Endodermal cell (in vitro differentiated cells): Measurements from ENCODE around the gene TCF7L2. TPM values are rescaled to one million over a fixed set of nuclear protein-coding genes. Genes with fewer than 3 reads are reported as not detected.

Experiments used
- DNase-seq: peaks from one replicate; pipeline ENCODE4 v3.0.0-alpha.2; 2017
- H3K27ac ChIP-seq: 2 replicates; pipeline ENCODE4 v1.5.1; 2013; ENCODE audit warnings: mild to moderate bottlenecking, low read depth, low read length, moderate library complexity
- H3K27me3 ChIP-seq: 2 replicates; pipeline ENCODE4 v1.6.1; 2013; ENCODE audit warnings: mild to moderate bottlenecking, low read length, moderate library complexity; ENCODE audit not compliant: insufficient read depth, control insufficient read depth, poor library complexity, severe bottlenecking
- H3K36me3 ChIP-seq: 2 replicates; pipeline ENCODE4 v1.7.0; 2013; ENCODE audit warnings: mild to moderate bottlenecking, low read length, moderate library complexity; ENCODE audit not compliant: control insufficient read depth, insufficient read depth
- H3K4me1 ChIP-seq: one replicate; pipeline ENCODE4 v1.7.0; 2013; ENCODE audit warnings: low read length; ENCODE audit not compliant: control insufficient read depth, insufficient read depth
- H3K4me3 ChIP-seq: 2 replicates; pipeline ENCODE4 v1.5.1; 2013; ENCODE audit warnings: mild to moderate bottlenecking, low read length, moderate library complexity
- H3K9ac ChIP-seq: 2 replicates; pipeline ENCODE4 v1.6.1; 2013; ENCODE audit warnings: mild to moderate bottlenecking, low read length, moderate library complexity; ENCODE audit not compliant: poor library complexity, severe bottlenecking; ENCODE audit errors: extremely low read depth
- H3K9me3 ChIP-seq: 2 replicates; pipeline ENCODE4 v1.6.1; 2013; ENCODE audit warnings: mild to moderate bottlenecking, low read length, moderate library complexity; ENCODE audit not compliant: control insufficient read depth
- H3K27ac Mint-ChIP-seq: 2 replicates; pipeline ENCODE4 v1.8.0; 2020; ENCODE audit warnings: mixed read lengths
- H3K27me3 Mint-ChIP-seq: 2 replicates; pipeline ENCODE4 v1.8.0; 2021; ENCODE audit warnings: mild to moderate bottlenecking, mixed read lengths; ENCODE audit not compliant: insufficient read depth
- H3K36me3 Mint-ChIP-seq: 2 replicates; pipeline ENCODE4 v1.8.0; 2020; ENCODE audit warnings: low read depth, mixed read lengths
- H3K4me1 Mint-ChIP-seq: 2 replicates; pipeline ENCODE4 v1.8.0; 2020; ENCODE audit warnings: mixed read lengths
- H3K4me3 Mint-ChIP-seq: 2 replicates; pipeline ENCODE4 v1.8.0; 2020; ENCODE audit warnings: mild to moderate bottlenecking, moderate library complexity, mixed read lengths
- H3K9me3 Mint-ChIP-seq: 2 replicates; pipeline ENCODE4 v1.8.0; 2020; ENCODE audit warnings: mild to moderate bottlenecking, mixed read lengths
- WGBS, 2 experiments: methylation state at CpG; one replicate each; pipeline versions ENCODE4 v1.1.5 to v1.1.7; 2013; ENCODE audit warnings: missing lambda C conversion rate in 2 of 2, mixed read lengths in 1 of 2; ENCODE audit not compliant: insufficient coverage in 1 of 2, insufficient read length in 1 of 2; 5-methylcytosine and 5-hydroxymethylcytosine counted together
- total RNA-seq, 2 donors: library from RNA; stranded (reverse); fragmentation: NEBNext Ultra II Directional in 1 of 2; extraction: Animal tissue kit (Norgen Biotek cat#: 25700) in 1 of 2; gene quantifications; 2 replicates in 1 of 2; 3 replicates in 1 of 2; pipeline ENCODE4 v1.2.1, GENCODE V29; 2021
- TF ChIP-seq, protein P1 (sequence below): fragments of 200-600 bp; sonication (generic); conservative IDR thresholded peaks from 2 replicates; pipeline ENCODE4 v1.5.0; 2021; ENCODE audit warnings: antibody characterized with exemption, mild to moderate bottlenecking

Gene TCF7L2
- total RNA-seq, 2 donors from 2014 or later = 73.2 to 105 TPM

DNA sequence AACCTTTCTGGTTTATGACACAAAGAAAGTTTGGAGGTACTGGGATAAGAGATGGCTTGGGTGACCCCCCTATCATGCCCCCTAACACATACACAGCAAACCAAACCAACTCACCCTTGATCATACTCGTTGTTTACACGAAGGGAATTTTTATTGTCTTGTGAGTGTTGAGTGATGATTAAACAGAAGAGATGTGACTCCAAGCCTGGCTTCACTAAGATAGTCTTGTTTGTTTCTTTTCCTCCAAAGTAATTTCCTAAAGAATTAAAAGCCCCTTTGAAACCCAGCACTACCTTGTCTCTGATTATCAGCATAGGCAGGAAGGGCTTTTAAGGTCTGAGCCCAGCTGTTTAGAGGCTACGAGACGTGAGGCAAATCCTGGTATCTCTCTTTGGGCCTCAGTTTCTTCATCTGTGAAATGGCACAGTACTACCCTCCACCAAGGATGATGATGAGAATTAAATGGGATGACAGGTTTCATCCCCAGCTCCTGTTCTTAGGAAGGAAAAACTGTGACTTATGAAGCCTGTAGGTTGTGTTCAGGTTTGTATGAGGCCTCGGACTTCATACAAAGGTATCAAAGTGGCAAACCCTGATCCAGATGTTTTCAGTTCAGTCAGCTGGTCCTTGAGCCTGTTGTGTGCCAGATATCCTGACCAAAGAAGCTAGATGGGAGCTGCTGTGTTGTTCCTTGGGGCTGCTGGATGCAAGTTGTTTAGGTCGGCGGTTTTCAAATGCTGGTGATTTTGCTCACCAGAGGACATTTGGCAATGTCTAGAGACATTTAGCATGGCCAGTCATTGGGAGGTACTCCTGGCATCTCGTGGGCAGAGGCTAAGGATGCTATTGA lies 51.8 kb downstream of the TCF7L2 start:
- no peak for DNase-seq
- H3K4me1 Mint-ChIP-seq = peaks cover 64% of the 10 kb centered on the region
- no peaks in the 10 kb centered on the region for H3K9me3 Mint-ChIP-seq
- peaks cover 29% of the 10 kb centered on the region for H3K36me3 Mint-ChIP-seq
- TF ChIP-seq, protein P1, sequence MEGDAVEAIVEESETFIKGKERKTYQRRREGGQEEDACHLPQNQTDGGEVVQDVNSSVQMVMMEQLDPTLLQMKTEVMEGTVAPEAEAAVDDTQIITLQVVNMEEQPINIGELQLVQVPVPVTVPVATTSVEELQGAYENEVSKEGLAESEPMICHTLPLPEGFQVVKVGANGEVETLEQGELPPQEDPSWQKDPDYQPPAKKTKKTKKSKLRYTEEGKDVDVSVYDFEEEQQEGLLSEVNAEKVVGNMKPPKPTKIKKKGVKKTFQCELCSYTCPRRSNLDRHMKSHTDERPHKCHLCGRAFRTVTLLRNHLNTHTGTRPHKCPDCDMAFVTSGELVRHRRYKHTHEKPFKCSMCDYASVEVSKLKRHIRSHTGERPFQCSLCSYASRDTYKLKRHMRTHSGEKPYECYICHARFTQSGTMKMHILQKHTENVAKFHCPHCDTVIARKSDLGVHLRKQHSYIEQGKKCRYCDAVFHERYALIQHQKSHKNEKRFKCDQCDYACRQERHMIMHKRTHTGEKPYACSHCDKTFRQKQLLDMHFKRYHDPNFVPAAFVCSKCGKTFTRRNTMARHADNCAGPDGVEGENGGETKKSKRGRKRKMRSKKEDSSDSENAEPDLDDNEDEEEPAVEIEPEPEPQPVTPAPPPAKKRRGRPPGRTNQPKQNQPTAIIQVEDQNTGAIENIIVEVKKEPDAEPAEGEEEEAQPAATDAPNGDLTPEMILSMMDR = no peak
- no peak overlapping the region for H3K27ac ChIP-seq
- H3K36me3 ChIP-seq = peaks cover 49% of the 10 kb centered on the region
- H3K4me1 ChIP-seq = peaks cover 27% of the 10 kb centered on the region
- no peak overlapping the region for H3K4me3 Mint-ChIP-seq
- no peaks in the 10 kb centered on the region for H3K27me3 ChIP-seq
- H3K27me3 Mint-ChIP-seq = no peaks in the 10 kb centered on the region
- no peak overlapping the region for H3K4me3 ChIP-seq
- no peak overlapping the region for H3K27ac Mint-ChIP-seq
- 93 to 100% methylated on average over 6 of the region's 8 CpGs for WGBS, 2 experiments
- H3K9me3 ChIP-seq = no peaks in the 10 kb centered on the region
- H3K9ac ChIP-seq = no peak overlapping the region

DNA sequence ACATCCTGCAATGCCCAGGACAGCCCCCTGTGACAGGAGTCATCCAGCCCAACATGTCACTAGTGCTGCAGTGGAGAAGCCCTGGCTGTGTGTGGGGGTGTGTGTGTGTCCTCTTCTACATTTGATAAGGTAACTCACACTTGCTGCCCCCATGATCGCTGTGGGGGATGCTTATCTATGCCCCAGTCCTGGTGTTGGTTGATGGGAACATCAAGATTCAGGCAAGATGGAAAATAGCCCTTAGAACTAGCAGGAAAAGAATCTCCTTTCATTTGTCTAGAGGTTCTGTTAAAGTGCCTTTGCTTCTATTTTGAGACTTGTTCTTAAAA lies 52.4 kb downstream of the TCF7L2 start:
- no peaks in the 10 kb centered on the region for H3K27me3 Mint-ChIP-seq
- no peak overlapping the region for H3K27ac Mint-ChIP-seq
- H3K4me1 Mint-ChIP-seq = peaks cover 69% of the 10 kb centered on the region
- no peaks in the 10 kb centered on the region for H3K27me3 ChIP-seq
- H3K9me3 Mint-ChIP-seq = no peaks in the 10 kb centered on the region
- H3K4me3 Mint-ChIP-seq = no peak overlapping the region
- WGBS, 2 experiments = 90 to 100% methylated on average over 1 of the region's 1 CpG
- DNase-seq = no peak
- H3K27ac ChIP-seq = no peak overlapping the region
- H3K4me1 ChIP-seq = peaks cover 27% of the 10 kb centered on the region
- H3K36me3 Mint-ChIP-seq = peaks cover 29% of the 10 kb centered on the region
- no peak overlapping the region for H3K9ac ChIP-seq
- no peaks in the 10 kb centered on the region for H3K9me3 ChIP-seq
- no peak overlapping the region for H3K4me3 ChIP-seq
- TF ChIP-seq, protein P1 = no peak
- H3K36me3 ChIP-seq = peaks cover 55% of the 10 kb centered on the region

DNA sequence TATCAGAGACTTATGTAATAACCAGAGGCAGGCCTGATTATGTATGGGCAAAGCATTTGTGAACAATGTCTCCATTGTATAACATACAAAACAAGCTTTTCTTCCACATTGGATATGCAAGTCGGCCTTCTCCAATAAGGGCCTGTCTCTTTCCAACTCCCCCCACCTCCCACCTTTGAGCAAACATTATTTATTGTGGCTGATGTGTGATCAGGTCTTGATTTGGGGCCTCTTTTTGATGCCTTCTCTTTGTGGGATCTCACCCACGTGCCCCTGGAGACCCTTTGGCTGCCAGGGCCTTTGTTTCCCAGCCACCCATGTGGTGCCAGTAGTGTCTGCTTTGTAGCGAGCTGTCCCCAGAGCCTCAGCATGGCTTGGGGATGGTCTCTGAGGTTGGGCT lies 53.0 kb downstream of the TCF7L2 start:
- Histone ChIP-seq H3K9ac (no peak overlapping the region), H3K9me3 (no peaks in the 10 kb centered on the region), H3K27ac (no peak overlapping the region), H3K36me3 (peaks cover 61% of the 10 kb centered on the region), H3K27me3 (no peaks in the 10 kb centered on the region), H3K4me1 (peaks cover 27% of the 10 kb centered on the region), H3K4me3 (no peak overlapping the region)
- no peak overlapping the region for H3K4me3 Mint-ChIP-seq
- H3K27me3 Mint-ChIP-seq = no peaks in the 10 kb centered on the region
- H3K27ac Mint-ChIP-seq = no peak overlapping the region
- H3K9me3 Mint-ChIP-seq = no peaks in the 10 kb centered on the region
- H3K36me3 Mint-ChIP-seq = peaks cover 34% of the 10 kb centered on the region
- H3K4me1 Mint-ChIP-seq = peaks cover 73% of the 10 kb centered on the region
- 97% methylated on average over 3 of the region's 3 CpGs; no CpG with 5 or more reads in 1 of the 2 experiments for WGBS, 2 experiments
- DNase-seq = no peak
- TF ChIP-seq, protein P1 = no peak
